GM12878 (cell line): ENCODE results near the gene CFAP410.

Experiments
- MEF2A ChIP-seq: IDR thresholded peaks from 2 replicates; pipeline ENCODE4 v1.6.1; 2011; ENCODE audit warnings: low read depth, mild to moderate bottlenecking, low read length, moderate library complexity; ENCODE audit not compliant: insufficient read depth
- TF ChIP-seq, protein P1 (sequence below): fragments of 150-350 bp; IDR thresholded peaks from 2 replicates; pipeline ENCODE4 v1.6.1; 2016; ENCODE audit warnings: low read depth, low read length
- TF ChIP-seq, protein P2 (sequence below), 3 experiments: IDR thresholded peaks in 2 of 3; conservative IDR thresholded peaks in 1 of 3; 2 replicates each; pipeline ENCODE4 v1.5.1; 2011; ENCODE audit warnings: low read depth in 3 of 3, low read length in 3 of 3, mild to moderate bottlenecking in 3 of 3, control low read depth in 2 of 3, moderate library complexity in 2 of 3, inconsistent platforms in 1 of 3, mixed read lengths in 1 of 3; ENCODE audit not compliant: control insufficient read depth in 2 of 3, insufficient read depth in 1 of 3; ENCODE audit errors: extremely low read depth in 1 of 3
- TF ChIP-seq, protein P3 (sequence below): fragments of 450-650 bp; formaldehyde crosslinking; IDR thresholded peaks from 2 replicates; pipeline ENCODE4 v1.5.0; 2022; ENCODE audit warnings: mild to moderate bottlenecking, missing genetic modification characterization

DNA sequence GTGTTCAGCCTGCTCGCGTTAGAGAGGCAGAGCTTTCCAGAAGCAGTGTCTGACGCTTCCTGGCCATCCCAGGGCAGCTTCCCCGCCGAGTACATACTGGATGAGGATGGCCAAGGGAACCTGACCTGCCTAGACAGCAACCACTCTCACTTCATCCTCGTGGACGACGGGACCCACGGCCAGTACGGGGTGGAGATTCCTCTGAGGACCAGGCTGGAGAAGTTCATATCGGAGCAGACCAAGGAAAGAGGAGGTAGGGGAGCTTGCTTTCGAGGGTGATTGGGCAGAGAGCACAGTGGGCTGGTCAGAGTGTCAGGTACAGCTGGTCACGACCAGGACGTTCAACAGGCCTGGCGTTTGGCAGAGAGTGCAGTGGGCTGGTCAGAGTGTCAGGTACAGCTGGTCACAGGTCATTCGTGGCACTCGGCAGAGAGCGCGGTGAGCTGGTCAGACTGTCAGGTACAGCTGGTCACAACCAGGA, 36.6 kb upstream of the CFAP410 start:
- no peak for TF ChIP-seq MEF2A
- TF ChIP-seq, protein P1, sequence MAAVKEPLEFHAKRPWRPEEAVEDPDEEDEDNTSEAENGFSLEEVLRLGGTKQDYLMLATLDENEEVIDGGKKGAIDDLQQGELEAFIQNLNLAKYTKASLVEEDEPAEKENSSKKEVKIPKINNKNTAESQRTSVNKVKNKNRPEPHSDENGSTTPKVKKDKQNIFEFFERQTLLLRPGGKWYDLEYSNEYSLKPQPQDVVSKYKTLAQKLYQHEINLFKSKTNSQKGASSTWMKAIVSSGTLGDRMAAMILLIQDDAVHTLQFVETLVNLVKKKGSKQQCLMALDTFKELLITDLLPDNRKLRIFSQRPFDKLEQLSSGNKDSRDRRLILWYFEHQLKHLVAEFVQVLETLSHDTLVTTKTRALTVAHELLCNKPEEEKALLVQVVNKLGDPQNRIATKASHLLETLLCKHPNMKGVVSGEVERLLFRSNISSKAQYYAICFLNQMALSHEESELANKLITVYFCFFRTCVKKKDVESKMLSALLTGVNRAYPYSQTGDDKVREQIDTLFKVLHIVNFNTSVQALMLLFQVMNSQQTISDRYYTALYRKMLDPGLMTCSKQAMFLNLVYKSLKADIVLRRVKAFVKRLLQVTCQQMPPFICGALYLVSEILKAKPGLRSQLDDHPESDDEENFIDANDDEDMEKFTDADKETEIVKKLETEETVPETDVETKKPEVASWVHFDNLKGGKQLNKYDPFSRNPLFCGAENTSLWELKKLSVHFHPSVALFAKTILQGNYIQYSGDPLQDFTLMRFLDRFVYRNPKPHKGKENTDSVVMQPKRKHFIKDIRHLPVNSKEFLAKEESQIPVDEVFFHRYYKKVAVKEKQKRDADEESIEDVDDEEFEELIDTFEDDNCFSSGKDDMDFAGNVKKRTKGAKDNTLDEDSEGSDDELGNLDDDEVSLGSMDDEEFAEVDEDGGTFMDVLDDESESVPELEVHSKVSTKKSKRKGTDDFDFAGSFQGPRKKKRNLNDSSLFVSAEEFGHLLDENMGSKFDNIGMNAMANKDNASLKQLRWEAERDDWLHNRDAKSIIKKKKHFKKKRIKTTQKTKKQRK: no peak
- TF ChIP-seq, protein P2, sequence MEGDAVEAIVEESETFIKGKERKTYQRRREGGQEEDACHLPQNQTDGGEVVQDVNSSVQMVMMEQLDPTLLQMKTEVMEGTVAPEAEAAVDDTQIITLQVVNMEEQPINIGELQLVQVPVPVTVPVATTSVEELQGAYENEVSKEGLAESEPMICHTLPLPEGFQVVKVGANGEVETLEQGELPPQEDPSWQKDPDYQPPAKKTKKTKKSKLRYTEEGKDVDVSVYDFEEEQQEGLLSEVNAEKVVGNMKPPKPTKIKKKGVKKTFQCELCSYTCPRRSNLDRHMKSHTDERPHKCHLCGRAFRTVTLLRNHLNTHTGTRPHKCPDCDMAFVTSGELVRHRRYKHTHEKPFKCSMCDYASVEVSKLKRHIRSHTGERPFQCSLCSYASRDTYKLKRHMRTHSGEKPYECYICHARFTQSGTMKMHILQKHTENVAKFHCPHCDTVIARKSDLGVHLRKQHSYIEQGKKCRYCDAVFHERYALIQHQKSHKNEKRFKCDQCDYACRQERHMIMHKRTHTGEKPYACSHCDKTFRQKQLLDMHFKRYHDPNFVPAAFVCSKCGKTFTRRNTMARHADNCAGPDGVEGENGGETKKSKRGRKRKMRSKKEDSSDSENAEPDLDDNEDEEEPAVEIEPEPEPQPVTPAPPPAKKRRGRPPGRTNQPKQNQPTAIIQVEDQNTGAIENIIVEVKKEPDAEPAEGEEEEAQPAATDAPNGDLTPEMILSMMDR (IDR thresholded peaks at IDR 0.05 in 2 of 3, conservative IDR thresholded peaks at IDR 0.05 in 1 of 3; ENCODE audit: control insufficient read depth in 2 of 3, extremely low read depth in 1 of 3, insufficient read depth in 1 of 3, low read depth in 3 of 3, low read length in 3 of 3): no peak
- TF ChIP-seq, protein P3, sequence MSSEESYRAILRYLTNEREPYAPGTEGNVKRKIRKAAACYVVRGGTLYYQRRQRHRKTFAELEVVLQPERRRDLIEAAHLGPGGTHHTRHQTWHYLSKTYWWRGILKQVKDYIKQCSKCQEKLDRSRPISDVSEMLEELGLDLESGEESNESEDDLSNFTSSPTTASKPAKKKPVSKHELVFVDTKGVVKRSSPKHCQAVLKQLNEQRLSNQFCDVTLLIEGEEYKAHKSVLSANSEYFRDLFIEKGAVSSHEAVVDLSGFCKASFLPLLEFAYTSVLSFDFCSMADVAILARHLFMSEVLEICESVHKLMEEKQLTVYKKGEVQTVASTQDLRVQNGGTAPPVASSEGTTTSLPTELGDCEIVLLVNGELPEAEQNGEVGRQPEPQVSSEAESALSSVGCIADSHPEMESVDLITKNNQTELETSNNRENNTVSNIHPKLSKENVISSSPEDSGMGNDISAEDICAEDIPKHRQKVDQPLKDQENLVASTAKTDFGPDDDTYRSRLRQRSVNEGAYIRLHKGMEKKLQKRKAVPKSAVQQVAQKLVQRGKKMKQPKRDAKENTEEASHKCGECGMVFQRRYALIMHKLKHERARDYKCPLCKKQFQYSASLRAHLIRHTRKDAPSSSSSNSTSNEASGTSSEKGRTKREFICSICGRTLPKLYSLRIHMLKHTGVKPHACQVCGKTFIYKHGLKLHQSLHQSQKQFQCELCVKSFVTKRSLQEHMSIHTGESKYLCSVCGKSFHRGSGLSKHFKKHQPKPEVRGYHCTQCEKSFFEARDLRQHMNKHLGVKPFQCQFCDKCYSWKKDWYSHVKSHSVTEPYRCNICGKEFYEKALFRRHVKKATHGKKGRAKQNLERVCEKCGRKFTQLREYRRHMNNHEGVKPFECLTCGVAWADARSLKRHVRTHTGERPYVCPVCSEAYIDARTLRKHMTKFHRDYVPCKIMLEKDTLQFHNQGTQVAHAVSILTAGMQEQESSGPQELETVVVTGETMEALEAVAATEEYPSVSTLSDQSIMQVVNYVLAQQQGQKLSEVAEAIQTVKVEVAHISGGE (CRISPR knock-in tag): no peak
